WI38 (cell line): Measurements from ENCODE around the gene GPR35.
"Not testable (repeated sequence)": the region's sequence is repeated elsewhere in the genome, so short reads cannot be mapped to it uniquely, and the experiment has no call there.

Source experiments
- H3K4me3 ChIP-seq: 2 replicates; pipeline ENCODE4 v1.5.1; 2011; ENCODE audit warnings: low read depth, mild to moderate bottlenecking, control low read depth, low read length
- TF ChIP-seq, protein P1 (sequence below): IDR thresholded peaks from 2 replicates; pipeline ENCODE4 v1.5.1; 2012; ENCODE audit warnings: low read depth, mild to moderate bottlenecking, control low read depth, low read length

Gene GPR35

DNA sequence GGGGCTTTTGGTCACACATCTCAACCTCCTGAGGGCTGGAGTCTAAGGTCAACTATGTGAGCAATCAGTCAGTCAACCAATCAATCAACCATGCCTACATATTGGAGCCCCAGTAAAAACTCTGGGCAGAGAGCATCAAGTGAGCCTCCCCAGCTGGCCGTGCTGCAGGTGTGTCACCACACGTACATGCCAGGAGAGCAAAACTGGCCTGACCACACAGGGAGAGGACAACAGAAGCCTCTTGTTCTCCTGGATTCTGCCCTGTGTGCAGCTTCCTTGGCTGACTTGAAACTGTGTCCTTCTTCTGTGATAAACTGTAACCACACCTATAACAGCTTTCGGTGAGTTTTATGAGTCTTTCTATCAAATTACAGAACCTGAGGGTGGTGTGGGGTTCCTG lies 25.9 kb downstream of the GPR35 start:
- TF ChIP-seq, protein P1, sequence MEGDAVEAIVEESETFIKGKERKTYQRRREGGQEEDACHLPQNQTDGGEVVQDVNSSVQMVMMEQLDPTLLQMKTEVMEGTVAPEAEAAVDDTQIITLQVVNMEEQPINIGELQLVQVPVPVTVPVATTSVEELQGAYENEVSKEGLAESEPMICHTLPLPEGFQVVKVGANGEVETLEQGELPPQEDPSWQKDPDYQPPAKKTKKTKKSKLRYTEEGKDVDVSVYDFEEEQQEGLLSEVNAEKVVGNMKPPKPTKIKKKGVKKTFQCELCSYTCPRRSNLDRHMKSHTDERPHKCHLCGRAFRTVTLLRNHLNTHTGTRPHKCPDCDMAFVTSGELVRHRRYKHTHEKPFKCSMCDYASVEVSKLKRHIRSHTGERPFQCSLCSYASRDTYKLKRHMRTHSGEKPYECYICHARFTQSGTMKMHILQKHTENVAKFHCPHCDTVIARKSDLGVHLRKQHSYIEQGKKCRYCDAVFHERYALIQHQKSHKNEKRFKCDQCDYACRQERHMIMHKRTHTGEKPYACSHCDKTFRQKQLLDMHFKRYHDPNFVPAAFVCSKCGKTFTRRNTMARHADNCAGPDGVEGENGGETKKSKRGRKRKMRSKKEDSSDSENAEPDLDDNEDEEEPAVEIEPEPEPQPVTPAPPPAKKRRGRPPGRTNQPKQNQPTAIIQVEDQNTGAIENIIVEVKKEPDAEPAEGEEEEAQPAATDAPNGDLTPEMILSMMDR: no peak
- H3K4me3 ChIP-seq: no peak overlapping the region

DNA sequence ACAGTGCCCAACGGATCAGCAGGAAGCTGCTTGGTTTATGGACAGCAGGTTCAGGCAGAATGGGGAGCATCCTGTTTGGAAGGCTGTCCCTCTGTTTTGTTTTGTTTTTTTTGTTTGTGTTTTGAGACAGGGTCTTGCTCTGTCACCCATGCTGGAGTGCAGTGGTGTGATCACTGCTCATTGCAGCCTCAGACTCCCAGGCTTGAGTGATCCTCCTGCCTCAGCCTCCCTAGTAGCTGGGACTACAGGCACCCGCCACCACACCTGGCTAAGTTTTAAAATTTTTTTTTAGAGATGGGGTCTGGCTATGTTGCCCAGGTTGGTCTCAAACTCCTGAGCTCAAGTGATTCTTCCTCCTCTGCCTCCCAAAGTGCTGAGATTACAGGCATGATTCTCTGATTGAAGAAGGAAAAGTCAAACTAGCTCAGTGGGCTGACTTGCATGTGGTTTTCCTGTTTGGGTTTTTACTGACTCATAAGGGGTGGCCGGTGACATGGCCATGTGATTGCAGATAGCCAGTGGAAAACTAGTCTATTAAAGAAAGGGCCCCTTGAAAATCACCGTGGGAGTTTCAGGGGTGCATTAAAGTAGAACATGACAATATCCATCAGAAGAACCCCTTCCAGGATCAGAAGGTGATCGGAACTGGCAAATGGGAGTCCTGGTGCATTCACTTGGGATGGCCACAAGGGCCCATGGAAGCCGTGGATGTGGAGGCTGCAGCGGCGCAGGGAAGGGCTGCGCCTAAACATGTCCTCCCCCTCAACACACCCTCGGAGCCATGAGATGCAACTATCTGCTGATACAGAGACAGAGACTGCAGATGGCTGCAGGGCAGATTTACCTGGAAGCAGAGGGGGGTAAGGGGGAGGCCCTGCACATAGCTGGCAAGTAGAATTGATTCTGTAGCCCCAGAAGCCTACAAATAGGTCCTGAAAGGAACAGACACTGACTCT lies 30.9 kb downstream of the GPR35 start:
- H3K4me3 ChIP-seq: no peak overlapping the region
- TF ChIP-seq, protein P1: no peak

DNA sequence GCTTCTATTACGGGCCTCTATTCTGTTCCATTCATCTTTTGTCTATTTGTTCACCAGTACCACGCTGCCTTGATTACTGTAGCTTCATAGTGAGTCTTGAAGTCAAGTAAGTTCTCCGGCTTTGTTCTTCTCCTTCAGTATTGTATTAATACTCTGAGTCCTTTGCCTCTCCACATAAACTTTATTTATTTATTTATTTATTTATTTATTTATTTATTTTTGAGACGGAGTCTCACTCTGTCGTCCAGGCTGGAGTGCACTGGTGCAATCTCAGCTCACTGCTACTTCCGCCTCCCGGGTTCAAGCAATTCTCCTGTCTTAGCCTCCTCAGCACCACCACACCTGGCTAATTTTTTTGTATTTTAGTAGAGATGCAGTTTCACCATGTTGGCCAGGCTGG lies 34.6 kb downstream of the GPR35 start:
- H3K4me3 ChIP-seq: not testable (repeated sequence)

DNA sequence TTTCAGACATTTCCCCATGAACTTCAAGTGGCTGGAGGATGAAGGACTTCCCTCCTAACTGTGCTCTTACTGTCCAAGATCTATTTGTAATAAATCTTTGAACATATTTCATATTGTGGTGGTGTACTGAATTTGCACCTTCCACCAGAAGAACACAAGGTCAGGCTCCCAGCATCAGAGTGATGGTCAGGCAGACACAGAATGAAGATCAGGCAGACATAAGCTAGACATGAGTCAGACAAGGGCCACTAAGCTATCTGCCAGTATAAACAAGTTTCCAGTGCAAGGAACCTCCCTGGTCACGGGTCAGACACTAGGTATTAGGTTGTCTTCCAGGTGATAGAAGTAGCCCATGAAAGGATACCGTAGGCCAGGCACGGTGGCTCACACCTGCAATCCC lies 37.4 kb downstream of the GPR35 start:
- H3K4me3 ChIP-seq: no peak overlapping the region
- TF ChIP-seq, protein P1: no peak

DNA sequence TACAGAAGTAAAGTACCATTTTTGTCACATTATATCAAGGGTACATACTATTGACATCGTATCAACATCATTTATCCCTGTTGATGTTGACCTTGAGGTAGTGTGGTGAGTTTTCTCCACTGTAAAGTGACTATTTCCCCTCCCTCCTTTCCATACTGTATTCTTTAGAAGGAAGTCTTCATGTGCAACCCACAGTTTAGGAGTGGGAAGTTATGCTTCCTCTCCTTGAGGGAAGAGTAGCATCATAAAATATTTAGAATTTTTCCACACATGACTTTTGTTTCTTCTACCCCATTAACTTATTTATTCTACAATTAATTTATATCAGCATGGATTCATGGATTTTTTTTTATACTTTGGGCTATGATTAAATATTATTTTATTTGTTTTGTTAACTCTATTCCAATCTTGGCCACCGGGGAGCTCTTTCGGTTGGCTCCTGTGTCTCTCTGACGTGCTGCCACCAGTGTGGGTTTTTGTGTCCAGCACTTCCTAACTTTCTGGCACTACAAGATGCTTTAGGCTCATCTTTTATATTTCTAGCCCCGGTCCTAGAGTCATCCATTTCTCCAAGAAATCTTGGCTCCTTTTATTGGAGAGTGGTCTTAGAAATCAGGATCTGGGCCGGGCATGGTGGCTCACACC lies 38.4 kb downstream of the GPR35 start:
- H3K4me3 ChIP-seq: no peak overlapping the region
- TF ChIP-seq, protein P1: no peak

DNA sequence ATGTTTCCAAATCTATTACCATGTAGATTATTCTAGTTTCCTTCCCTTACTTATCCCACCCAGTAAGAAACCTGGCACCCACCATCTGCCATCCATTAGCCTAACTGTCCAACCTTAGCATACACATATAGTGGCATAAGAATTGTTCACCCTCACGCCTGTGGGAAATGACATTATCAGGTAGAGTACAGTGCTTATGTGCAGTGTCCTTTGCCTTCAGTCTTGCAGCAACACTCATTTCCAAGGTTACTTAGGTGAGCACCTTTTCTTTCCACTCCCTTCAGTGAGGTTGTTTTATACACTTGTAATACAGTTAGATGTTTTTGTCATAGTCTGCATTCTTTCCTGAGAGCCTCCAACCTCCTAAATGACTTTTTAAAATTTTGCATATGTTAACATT lies 39.3 kb downstream of the GPR35 start:
- TF ChIP-seq, protein P1: no peak
- no peak overlapping the region for H3K4me3 ChIP-seq

DNA sequence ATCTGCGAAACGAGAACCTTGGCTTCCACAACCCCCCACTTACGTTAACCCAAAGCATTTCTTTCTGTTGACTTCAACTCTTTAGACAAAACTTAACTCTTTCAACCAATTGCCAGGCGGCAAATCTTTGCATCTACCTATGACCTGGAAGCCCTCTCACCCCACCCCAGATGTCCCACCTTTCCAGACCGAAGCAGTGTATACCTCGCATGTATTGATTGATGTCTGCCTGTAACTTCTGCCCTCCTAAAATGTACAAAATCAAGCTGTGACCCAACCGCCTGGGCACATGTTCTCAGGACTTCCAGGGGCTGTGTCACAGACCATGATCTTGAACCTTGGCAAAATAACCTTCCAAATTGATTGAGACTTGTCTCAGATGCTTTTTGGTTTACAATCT lies 45.1 kb downstream of the GPR35 start:
- TF ChIP-seq, protein P1: no peak
- H3K4me3 ChIP-seq: no peak overlapping the region
